ENCODE results near the gene TVP23B.
"Not testable (repeated sequence)": the region's sequence is repeated elsewhere in the genome, so short reads cannot be mapped to it uniquely, and the experiment has no call there.

TVP23B gene

GRCh38 chr17:18794841-18795240 lies 13.9 kb downstream of the TVP23B start:
- DNase-seq = not testable (repeated sequence)

- not testable (repeated sequence) for DNase-seq
Observed at GRCh38 chr17:18796887-18797286, 15.9 kb downstream of the TVP23B start.

- DNase-seq = not testable (repeated sequence)
Observed at GRCh38 chr17:18803458-18804245, 22.7 kb downstream of the TVP23B start.

- not testable (repeated sequence) for DNase-seq
Observed at GRCh38 chr17:18815924-18816323, 34.9 kb downstream of the TVP23B start.

- peak; percentile 24 for DNase-seq
Observed at GRCh38 chr17:18816489-18817371, 35.7 kb downstream of the TVP23B start.

- DNase-seq = not testable (repeated sequence)
Observed at GRCh38 chr17:18821430-18821829, 40.4 kb downstream of the TVP23B start.

GRCh38 chr17:18827613-18828012 lies 46.6 kb downstream of the TVP23B start:
- DNase-seq = not testable (repeated sequence)

GRCh38 chr17:18848501-18848900 lies 67.5 kb downstream of the TVP23B start:
- no peak for DNase-seq

- no peak for DNase-seq
Observed at GRCh38 chr17:18850679-18851078, 69.7 kb downstream of the TVP23B start.

- DNase-seq = no peak
Observed at GRCh38 chr17:18851201-18851600, 70.2 kb downstream of the TVP23B start.

- DNase-seq = no peak
Observed at GRCh38 chr17:18854956-18855355, 74.0 kb downstream of the TVP23B start.

GRCh38 chr17:18855831-18856569 lies 75.0 kb downstream of the TVP23B start:
- peak; percentile 96 for DNase-seq
